C4-2B (cell line): ENCODE results near the gene CSNK1A1L.

ENCODE experiments used
- ZFX ChIP-seq: fragments of 450-650 bp; IDR thresholded peaks from 2 replicates; pipeline ENCODE4 v1.6.1; 2017
- TF ChIP-seq, protein P1 (sequence below): fragments of 450-650 bp; conservative IDR thresholded peaks from 2 replicates; pipeline ENCODE4 v1.5.1; 2017; ENCODE audit warnings: mild to moderate bottlenecking

DNA sequence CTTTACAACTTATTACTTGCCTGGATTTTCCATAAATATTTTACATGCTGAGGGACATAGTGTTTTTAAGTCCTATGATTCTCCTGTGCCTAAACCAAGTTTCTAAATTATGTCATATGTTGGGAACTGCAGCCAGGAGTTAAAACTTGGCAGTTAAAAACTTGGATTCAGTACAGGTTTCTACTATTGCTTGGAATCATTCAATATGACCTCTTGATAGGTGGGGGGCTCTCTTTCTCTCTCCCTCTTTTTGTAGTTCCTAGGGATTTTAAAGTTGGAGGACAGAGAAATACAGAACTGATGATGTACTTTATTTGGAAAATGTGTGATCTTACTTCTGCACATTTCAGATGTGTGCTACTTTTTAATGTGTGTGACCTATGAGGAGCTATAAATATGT lies 4.7 kb downstream of the CSNK1A1L start:
- TF ChIP-seq, protein P1, sequence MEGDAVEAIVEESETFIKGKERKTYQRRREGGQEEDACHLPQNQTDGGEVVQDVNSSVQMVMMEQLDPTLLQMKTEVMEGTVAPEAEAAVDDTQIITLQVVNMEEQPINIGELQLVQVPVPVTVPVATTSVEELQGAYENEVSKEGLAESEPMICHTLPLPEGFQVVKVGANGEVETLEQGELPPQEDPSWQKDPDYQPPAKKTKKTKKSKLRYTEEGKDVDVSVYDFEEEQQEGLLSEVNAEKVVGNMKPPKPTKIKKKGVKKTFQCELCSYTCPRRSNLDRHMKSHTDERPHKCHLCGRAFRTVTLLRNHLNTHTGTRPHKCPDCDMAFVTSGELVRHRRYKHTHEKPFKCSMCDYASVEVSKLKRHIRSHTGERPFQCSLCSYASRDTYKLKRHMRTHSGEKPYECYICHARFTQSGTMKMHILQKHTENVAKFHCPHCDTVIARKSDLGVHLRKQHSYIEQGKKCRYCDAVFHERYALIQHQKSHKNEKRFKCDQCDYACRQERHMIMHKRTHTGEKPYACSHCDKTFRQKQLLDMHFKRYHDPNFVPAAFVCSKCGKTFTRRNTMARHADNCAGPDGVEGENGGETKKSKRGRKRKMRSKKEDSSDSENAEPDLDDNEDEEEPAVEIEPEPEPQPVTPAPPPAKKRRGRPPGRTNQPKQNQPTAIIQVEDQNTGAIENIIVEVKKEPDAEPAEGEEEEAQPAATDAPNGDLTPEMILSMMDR: no peak
- no peak for TF ChIP-seq ZFX
